Tibial nerve (tissue), 3 donors: ENCODE measurements around the gene GSN.

Experiments
- POLR2A ChIP-seq, 2 donors: fragments of 450-650 bp; IDR thresholded peaks; one replicate each; pipeline ENCODE4 v1.6.1; 2017; ENCODE audit warnings: antibody characterized with exemption in 2 of 2, mild to moderate bottlenecking in 2 of 2, moderate library complexity in 2 of 2
- TF ChIP-seq, protein P1 (sequence below), 5 experiments: fragments of 200-600 bp in 3 of 5; fragments of 450-650 bp in 2 of 5; sonication (generic) in 3 of 5; IDR thresholded peaks; one replicate each; pipeline ENCODE4 v1.5.1; 2016 to 2019; ENCODE audit warnings: antibody characterized with exemption in 5 of 5, mild to moderate bottlenecking in 3 of 5, moderate library complexity in 2 of 5

DNA sequence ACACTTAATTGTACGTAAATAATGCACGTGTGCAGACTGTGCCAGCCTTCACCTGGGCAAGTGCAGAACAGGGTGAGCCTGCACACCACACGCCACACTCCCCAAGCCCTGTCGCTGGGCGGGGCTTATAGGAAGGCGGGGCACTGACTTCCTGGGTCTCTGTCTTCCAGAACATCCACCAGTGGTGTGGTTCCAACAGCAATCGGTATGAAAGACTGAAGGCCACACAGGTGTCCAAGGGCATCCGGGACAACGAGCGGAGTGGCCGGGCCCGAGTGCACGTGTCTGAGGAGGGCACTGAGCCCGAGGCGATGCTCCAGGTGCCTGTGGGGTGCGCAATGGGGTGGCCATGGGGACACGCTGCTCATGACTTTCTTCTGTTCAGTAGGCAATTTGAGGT, 44.2 kb downstream of the GSN start:
- no peak for TF ChIP-seq POLR2A (IDR thresholded peaks at IDR 0.05)
- TF ChIP-seq, protein P1, sequence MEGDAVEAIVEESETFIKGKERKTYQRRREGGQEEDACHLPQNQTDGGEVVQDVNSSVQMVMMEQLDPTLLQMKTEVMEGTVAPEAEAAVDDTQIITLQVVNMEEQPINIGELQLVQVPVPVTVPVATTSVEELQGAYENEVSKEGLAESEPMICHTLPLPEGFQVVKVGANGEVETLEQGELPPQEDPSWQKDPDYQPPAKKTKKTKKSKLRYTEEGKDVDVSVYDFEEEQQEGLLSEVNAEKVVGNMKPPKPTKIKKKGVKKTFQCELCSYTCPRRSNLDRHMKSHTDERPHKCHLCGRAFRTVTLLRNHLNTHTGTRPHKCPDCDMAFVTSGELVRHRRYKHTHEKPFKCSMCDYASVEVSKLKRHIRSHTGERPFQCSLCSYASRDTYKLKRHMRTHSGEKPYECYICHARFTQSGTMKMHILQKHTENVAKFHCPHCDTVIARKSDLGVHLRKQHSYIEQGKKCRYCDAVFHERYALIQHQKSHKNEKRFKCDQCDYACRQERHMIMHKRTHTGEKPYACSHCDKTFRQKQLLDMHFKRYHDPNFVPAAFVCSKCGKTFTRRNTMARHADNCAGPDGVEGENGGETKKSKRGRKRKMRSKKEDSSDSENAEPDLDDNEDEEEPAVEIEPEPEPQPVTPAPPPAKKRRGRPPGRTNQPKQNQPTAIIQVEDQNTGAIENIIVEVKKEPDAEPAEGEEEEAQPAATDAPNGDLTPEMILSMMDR (IDR thresholded peaks at IDR 0.05), result no peak
